Measurements from ENCODE around the gene EBF4.

EBF4 gene

DNA sequence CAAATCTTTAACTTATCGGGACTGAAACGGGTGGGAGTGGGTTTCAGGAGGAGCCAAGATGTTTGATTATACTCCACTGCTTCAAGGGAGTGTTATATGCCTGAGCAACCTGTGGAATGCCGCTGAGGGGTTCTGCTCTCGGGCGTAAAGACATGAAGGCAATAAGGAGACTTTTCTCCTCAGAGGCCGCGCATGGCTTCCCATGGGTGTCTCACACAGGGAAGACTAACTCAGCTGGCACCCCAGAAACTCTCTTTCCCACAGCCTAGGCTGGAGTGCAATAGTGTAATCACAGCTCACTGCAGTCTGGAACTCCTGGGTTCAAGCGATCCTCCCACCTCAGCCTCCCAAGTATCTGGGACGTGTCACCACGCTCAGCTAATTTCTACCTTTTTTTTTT, 117.1 kb downstream of the EBF4 start:
- no peak overlapping the region for H3K27ac ChIP-seq
- peaks cover 3% of the 10 kb centered on the region for H3K4me1 ChIP-seq
- TF ChIP-seq, protein P1, sequence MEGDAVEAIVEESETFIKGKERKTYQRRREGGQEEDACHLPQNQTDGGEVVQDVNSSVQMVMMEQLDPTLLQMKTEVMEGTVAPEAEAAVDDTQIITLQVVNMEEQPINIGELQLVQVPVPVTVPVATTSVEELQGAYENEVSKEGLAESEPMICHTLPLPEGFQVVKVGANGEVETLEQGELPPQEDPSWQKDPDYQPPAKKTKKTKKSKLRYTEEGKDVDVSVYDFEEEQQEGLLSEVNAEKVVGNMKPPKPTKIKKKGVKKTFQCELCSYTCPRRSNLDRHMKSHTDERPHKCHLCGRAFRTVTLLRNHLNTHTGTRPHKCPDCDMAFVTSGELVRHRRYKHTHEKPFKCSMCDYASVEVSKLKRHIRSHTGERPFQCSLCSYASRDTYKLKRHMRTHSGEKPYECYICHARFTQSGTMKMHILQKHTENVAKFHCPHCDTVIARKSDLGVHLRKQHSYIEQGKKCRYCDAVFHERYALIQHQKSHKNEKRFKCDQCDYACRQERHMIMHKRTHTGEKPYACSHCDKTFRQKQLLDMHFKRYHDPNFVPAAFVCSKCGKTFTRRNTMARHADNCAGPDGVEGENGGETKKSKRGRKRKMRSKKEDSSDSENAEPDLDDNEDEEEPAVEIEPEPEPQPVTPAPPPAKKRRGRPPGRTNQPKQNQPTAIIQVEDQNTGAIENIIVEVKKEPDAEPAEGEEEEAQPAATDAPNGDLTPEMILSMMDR (IDR thresholded peaks at IDR 0.05), result no peak
- no peaks in the 10 kb centered on the region for H3K9me3 ChIP-seq (ENCODE audit: control insufficient read depth, low read length)
- no peak overlapping the region for H3K4me2 ChIP-seq (ENCODE audit: low read length)
- H3K79me2 ChIP-seq, result no peaks in the 10 kb centered on the region
- H3K4me3 ChIP-seq (ENCODE audit: low read depth, low read length), result no peak overlapping the region
- no peaks in the 10 kb centered on the region for H3K27me3 ChIP-seq (ENCODE audit: control insufficient read depth, insufficient read depth, low read length)
- H3K9ac ChIP-seq, result no peak overlapping the region
- no peak overlapping the region for H2AFZ ChIP-seq
- H3K36me3 ChIP-seq (ENCODE audit: control insufficient read depth, insufficient read depth, low read length), result no peaks in the 10 kb centered on the region
